GM19025 (cell line): ENCODE measurements around the gene ANO7.

Source experiments
- ATAC-seq: cut with Tn5 transposase; IDR thresholded peaks from one replicate; pipeline ENCODE4 v1.9.1; 2021; ENCODE audit warnings: mild to moderate bottlenecking, low read depth, moderate library complexity; ENCODE audit not compliant: unreplicated experiment

Gene ANO7

GRCh38 chr2:241156971-241157441 is 31.5 kb upstream of the ANO7 start:
- no peak for ATAC-seq

- ATAC-seq: no peak
Observed at GRCh38 chr2:241157841-241158545, 30.5 kb upstream of the ANO7 start.

- no peak for ATAC-seq
Observed at GRCh38 chr2:241158546-241158900, 30.0 kb upstream of the ANO7 start.

GRCh38 chr2:241159116-241159515 is 29.4 kb upstream of the ANO7 start:
- no peak for ATAC-seq

- ATAC-seq: no peak
Observed at GRCh38 chr2:241160318-241160717, 28.2 kb upstream of the ANO7 start.

GRCh38 chr2:241161646-241162281 is 26.7 kb upstream of the ANO7 start:
- no peak for ATAC-seq

GRCh38 chr2:241163601-241164118 is 24.8 kb upstream of the ANO7 start:
- ATAC-seq: no peak

- ATAC-seq: no peak
Observed at GRCh38 chr2:241168366-241168765, 20.1 kb upstream of the ANO7 start.

GRCh38 chr2:241173557-241173956 is 14.9 kb upstream of the ANO7 start:
- no peak for ATAC-seq

- no peak for ATAC-seq
Observed at GRCh38 chr2:241177526-241178334, 10.7 kb upstream of the ANO7 start.

- no peak for ATAC-seq
Observed at GRCh38 chr2:241178961-241179360, 9.5 kb upstream of the ANO7 start.

GRCh38 chr2:241179899-241180298 is 8.6 kb upstream of the ANO7 start:
- no peak for ATAC-seq

- ATAC-seq: no peak
Observed at GRCh38 chr2:241180495-241180894, 8.0 kb upstream of the ANO7 start.

GRCh38 chr2:241182126-241182525 is 6.4 kb upstream of the ANO7 start:
- ATAC-seq: no peak

- no peak for ATAC-seq
Observed at GRCh38 chr2:241182531-241183133, 5.8 kb upstream of the ANO7 start.

- no peak for ATAC-seq
Observed at GRCh38 chr2:241183221-241183620, 5.3 kb upstream of the ANO7 start.

- no peak for ATAC-seq
Observed at GRCh38 chr2:241184901-241185300, 3.6 kb upstream of the ANO7 start.

GRCh38 chr2:241185961-241186360 is 2.5 kb upstream of the ANO7 start:
- ATAC-seq: no peak

GRCh38 chr2:241187101-241187917 is 1.2 kb upstream of the ANO7 start:
- no peak for ATAC-seq

- ATAC-seq: no peak
Observed at GRCh38 chr2:241187918-241188234, 601 bp upstream of the ANO7 start.
